SK-N-SH (cell line): ENCODE data around the gene CKAP2L. TPM values are rescaled to one million over a fixed set of nuclear protein-coding genes. Genes with fewer than 3 reads are reported as not detected.
A peak's percentile ranks its signal among the peaks of the same experiment; 100 is the strongest.

Experiments used
- CTCF ChIA-PET: fragments of 300-600, 350-600 bp; formaldehyde crosslinking; extraction: SDS; loops from one replicate; lab custom pipeline; 2021; lab: Yijun Ruan, JAX
- POLR2A ChIA-PET: fragments of 350-600 bp; sonication (Branson Sonifier 250); formaldehyde crosslinking; extraction: SDS; loops from one replicate; lab custom pipeline; 2020; ENCODE audit warnings: antibody characterized with exemption, inconsistent platforms; lab: Yijun Ruan, JAX
- DNase-seq: peaks from one replicate; pipeline ENCODE4 v3.0.0; 2012
- H2AFZ ChIP-seq: fragments of 200-600 bp; sonication (generic); 2 replicates; pipeline ENCODE4 v1.8.1; 2016; ENCODE audit warnings: antibody characterized with exemption, mild to moderate bottlenecking, low read depth
- H3F3A ChIP-seq: fragments of 200-600 bp; sonication (generic); replicated peaks from 2 replicates; pipeline ENCODE3; 2016; ENCODE audit warnings: antibody characterized with exemption, mild to moderate bottlenecking; ENCODE audit not compliant: insufficient read depth
- H3K27ac ChIP-seq, 2 experiments: fragments of 200-500 bp in 1 of 2; fragments of 200-600 bp in 1 of 2; sonication (Bioruptor generic) in 1 of 2; sonication (generic), shearing (Covaris generic) in 1 of 2; 2 replicates each; pipeline versions ENCODE4 v1.5.1 to v1.6.1; 2014 to 2016; ENCODE audit warnings: low read depth in 2 of 2, inconsistent platforms in 1 of 2, low read length in 1 of 2, mild to moderate bottlenecking in 1 of 2, mixed read lengths in 1 of 2
- H3K27me3 ChIP-seq: fragments of 200-600 bp; sonication (generic), shearing (Covaris generic); 2 replicates; pipeline ENCODE4 v1.6.1; 2016; ENCODE audit warnings: mixed run types; ENCODE audit not compliant: insufficient read depth
- H3K36me3 ChIP-seq, 2 experiments: fragments of 200-500 bp in 1 of 2; fragments of 200-600 bp in 1 of 2; sonication (Bioruptor generic) in 1 of 2; sonication (generic) in 1 of 2; replicated peaks in 1 of 2; 2 replicates each; pipeline versions ENCODE3 to v1.5.1; 2014 to 2016; ENCODE audit warnings: low read length in 1 of 2, mild to moderate bottlenecking in 1 of 2; ENCODE audit not compliant: insufficient read depth in 2 of 2, control insufficient read depth in 1 of 2
- H3K4me1 ChIP-seq, 2 experiments: fragments of 200-500 bp in 1 of 2; fragments of 200-600 bp in 1 of 2; sonication (Bioruptor generic) in 1 of 2; sonication (generic), shearing (Covaris generic) in 1 of 2; 2 replicates each; pipeline versions ENCODE4 v1.5.1 to v1.6.1; 2014 to 2016; ENCODE audit warnings: low read depth in 1 of 2, low read length in 1 of 2, mixed run types in 1 of 2; ENCODE audit not compliant: insufficient read depth in 2 of 2, control insufficient read depth in 1 of 2
- H3K4me2 ChIP-seq: fragments of 200-600 bp; sonication (generic), shearing (Covaris generic); 2 replicates; pipeline ENCODE4 v1.6.1; 2017; ENCODE audit warnings: mixed run types
- H3K4me3 ChIP-seq, 2 experiments: fragments of 200-500 bp in 1 of 2; fragments of 200-600 bp in 1 of 2; sonication (Bioruptor generic) in 1 of 2; sonication (generic), shearing (Covaris generic) in 1 of 2; 2 replicates each; pipeline versions ENCODE4 v1.5.1 to v1.8.1; 2014 to 2016; ENCODE audit warnings: low read depth in 2 of 2, inconsistent platforms in 1 of 2, low read length in 1 of 2, mild to moderate bottlenecking in 1 of 2, mixed read lengths in 1 of 2, moderate library complexity in 1 of 2
- H3K79me2 ChIP-seq: fragments of 200-600 bp; sonication (generic); 2 replicates; pipeline ENCODE4 v1.8.1; 2017; ENCODE audit warnings: mild to moderate bottlenecking; ENCODE audit not compliant: insufficient read depth
- H3K9ac ChIP-seq: fragments of 200-600 bp; sonication (generic); 2 replicates; pipeline ENCODE4 v1.6.1; 2017; ENCODE audit warnings: mixed run types
- H3K9me2 ChIP-seq: fragments of 200-600 bp; sonication (generic); 2 replicates; pipeline ENCODE4 v1.6.1; 2017; ENCODE audit warnings: mixed run types
- H3K9me3 ChIP-seq: fragments of 200-600 bp; sonication (generic); 2 replicates; pipeline ENCODE4 v1.6.1; 2017; ENCODE audit warnings: mixed run types, mild to moderate bottlenecking, moderate library complexity
- H4K20me1 ChIP-seq: fragments of 200-600 bp; sonication (generic); 2 replicates; pipeline ENCODE4 v1.6.1; 2017; ENCODE audit warnings: mild to moderate bottlenecking, mixed run types; ENCODE audit not compliant: insufficient read depth
- CHD2 ChIP-seq: fragments of 150-350 bp; IDR thresholded peaks from 2 replicates; pipeline ENCODE4 v1.6.1; 2018; ENCODE audit warnings: low read length; ENCODE audit not compliant: partially characterized antibody
- CTCF ChIP-seq: fragments of 200-600 bp; sonication (generic); IDR thresholded peaks from 2 replicates; pipeline ENCODE4 v1.6.1; 2017; ENCODE audit warnings: antibody characterized with exemption, mild to moderate bottlenecking, moderate library complexity
- ELF1 ChIP-seq: IDR thresholded peaks from 2 replicates; pipeline ENCODE4 v1.4.0; 2012
- EZH2phosphoT487 ChIP-seq: fragments of 200-600 bp; sonication (generic); IDR thresholded peaks from 2 replicates; pipeline ENCODE4 v1.6.1; 2017; ENCODE audit warnings: low read depth, mixed run types, mild to moderate bottlenecking, antibody characterized with exemption, moderate library complexity, borderline replicate concordance
- IRF3 ChIP-seq: fragments of 150-350 bp; IDR thresholded peaks from 2 replicates; pipeline ENCODE4 v1.6.1; 2016; ENCODE audit warnings: mild to moderate bottlenecking, low read depth, low read length
- JUND ChIP-seq: IDR thresholded peaks from 2 replicates; pipeline ENCODE4 v1.4.0; 2012
- MAX ChIP-seq: IDR thresholded peaks from 2 replicates; pipeline ENCODE4 v1.4.0; 2012; ENCODE audit warnings: low read depth
- NFIC ChIP-seq: IDR thresholded peaks from 2 replicates; pipeline ENCODE4 v1.4.0; 2012; ENCODE audit warnings: borderline replicate concordance
- PBX3 ChIP-seq: IDR thresholded peaks from 2 replicates; pipeline ENCODE4; 2012
- POLR2AphosphoS5 ChIP-seq: IDR thresholded peaks from 2 replicates; pipeline ENCODE4 v1.6.1; 2012; ENCODE audit warnings: low read depth, low read length
- RCOR1 ChIP-seq: fragments of 150-350 bp; IDR thresholded peaks from 2 replicates; pipeline ENCODE4 v1.6.1; 2017; ENCODE audit warnings: antibody characterized with exemption, low read length
- RFX5 ChIP-seq: IDR thresholded peaks from 2 replicates; pipeline ENCODE4 v1.6.1; 2012; ENCODE audit warnings: mild to moderate bottlenecking, improper control_type of control experiment, low read length
- RXRA ChIP-seq: IDR thresholded peaks from 2 replicates; pipeline ENCODE4 v1.4.0; 2012; ENCODE audit warnings: low read depth, mild to moderate bottlenecking, borderline replicate concordance
- TAF1 ChIP-seq: IDR thresholded peaks from 2 replicates; pipeline ENCODE4 v1.6.1; 2012; ENCODE audit warnings: low read depth, mild to moderate bottlenecking, low read length, moderate library complexity, borderline replicate concordance
- TCF12 ChIP-seq: IDR thresholded peaks from 2 replicates; pipeline ENCODE4 v1.4.0; 2012
- USF1 ChIP-seq: IDR thresholded peaks from 2 replicates; pipeline ENCODE4 v1.4.0; 2012; ENCODE audit warnings: low read depth, borderline replicate concordance
- USF2 ChIP-seq: fragments of 150-350 bp; IDR thresholded peaks from 2 replicates; pipeline ENCODE4 v1.6.1; 2017; ENCODE audit warnings: antibody characterized with exemption, low read length, low read depth, borderline replicate concordance
- YY1 ChIP-seq: IDR thresholded peaks from 2 replicates; pipeline ENCODE4 v1.4.0; 2012; ENCODE audit warnings: low read depth, mild to moderate bottlenecking
- ZBTB33 ChIP-seq: IDR thresholded peaks from 2 replicates; pipeline ENCODE4 v1.4.0; 2012; ENCODE audit warnings: low read depth, borderline replicate concordance
- WGBS: methylation state at CpG from one replicate; pipeline ENCODE4 v1.1.6; 2017; ENCODE audit warnings: low lambda C conversion rate; 5-methylcytosine and 5-hydroxymethylcytosine counted together
- polyA plus RNA-seq, 3 experiments: library from polyadenylated mRNA; depleted of rRNA; stranded (reverse); fragments of >200 nt; gene quantifications; 2 replicates each; pipeline ENCODE4 v1.2.3, GENCODE V29; 2012

The CKAP2L gene
- polyA plus RNA-seq, 1 of the 3 experiments (the other 2 are of a cell fraction), result 2.9 TPM

GRCh38 chr2:112803691-112804521, 39.5 kb upstream of the CKAP2L start (continued):
- TF ChIP-seq USF2, result no peak
- 0 out of 2 replicates have a peak, but pooled peaks have one; percentile 15 for TF ChIP-seq PBX3
- TF ChIP-seq CHD2, result no peak
- TF ChIP-seq TCF12, result no peak
- TF ChIP-seq USF1, result no peak
- no peak for TF ChIP-seq TAF1
- no peak for TF ChIP-seq YY1

- Histone ChIP-seq H3K9ac (no peak overlapping the region), H3K4me1 (no peaks in the 10 kb centered on the region), H2AFZ (no peak overlapping the region), H3K36me3 (no peaks in the 10 kb centered on the region), H3K9me2 (no peaks in the 10 kb centered on the region), H3K27ac (no peak overlapping the region), H4K20me1 (no peaks in the 10 kb centered on the region), H3K27me3 (no peaks in the 10 kb centered on the region), H3K9me3 (no peaks in the 10 kb centered on the region), H3K4me2 (no peak overlapping the region), H3K4me3 (no peak overlapping the region), H3K79me2 (no peaks in the 10 kb centered on the region), H3F3A (no peaks in the 10 kb centered on the region)
- 45% methylated on average over 4 of the region's 4 CpGs for WGBS
- ChIA-PET POLR2A (no interaction called here), CTCF (interaction anchor here (1.4 kb wide), 1 partner anchor 140 kb away, joined by 3 read pairs; no protein-coding TSS in a partner anchor)
- DNase-seq, result no peak
- TF ChIP-seq NFIC, result no peak
- TF ChIP-seq POLR2AphosphoS5, result no peak
- no peak for TF ChIP-seq RXRA
- TF ChIP-seq JUND, result no peak
- no peak for TF ChIP-seq MAX
- no peak for TF ChIP-seq RCOR1
- no peak for TF ChIP-seq USF2
- TF ChIP-seq USF1, result no peak
- no peak for TF ChIP-seq CTCF
- TF ChIP-seq IRF3, result no peak
- no peak for TF ChIP-seq EZH2phosphoT487
- TF ChIP-seq ELF1, result no peak
- no peak for TF ChIP-seq CHD2
- TF ChIP-seq RFX5, result no peak
- TF ChIP-seq ZBTB33, result no peak
These were observed 36.6 kb upstream of the CKAP2L start for GRCh38 chr2:112800881-112801583.
